GM18520 (cell line): Measurements from ENCODE around the gene ATOH1.

Experiments
- ATAC-seq: cut with Tn5 transposase; IDR thresholded peaks from one replicate; pipeline ENCODE4 v1.9.1; 2021; ENCODE audit not compliant: unreplicated experiment

ATOH1 gene, protein sequence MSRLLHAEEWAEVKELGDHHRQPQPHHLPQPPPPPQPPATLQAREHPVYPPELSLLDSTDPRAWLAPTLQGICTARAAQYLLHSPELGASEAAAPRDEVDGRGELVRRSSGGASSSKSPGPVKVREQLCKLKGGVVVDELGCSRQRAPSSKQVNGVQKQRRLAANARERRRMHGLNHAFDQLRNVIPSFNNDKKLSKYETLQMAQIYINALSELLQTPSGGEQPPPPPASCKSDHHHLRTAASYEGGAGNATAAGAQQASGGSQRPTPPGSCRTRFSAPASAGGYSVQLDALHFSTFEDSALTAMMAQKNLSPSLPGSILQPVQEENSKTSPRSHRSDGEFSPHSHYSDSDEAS

DNA sequence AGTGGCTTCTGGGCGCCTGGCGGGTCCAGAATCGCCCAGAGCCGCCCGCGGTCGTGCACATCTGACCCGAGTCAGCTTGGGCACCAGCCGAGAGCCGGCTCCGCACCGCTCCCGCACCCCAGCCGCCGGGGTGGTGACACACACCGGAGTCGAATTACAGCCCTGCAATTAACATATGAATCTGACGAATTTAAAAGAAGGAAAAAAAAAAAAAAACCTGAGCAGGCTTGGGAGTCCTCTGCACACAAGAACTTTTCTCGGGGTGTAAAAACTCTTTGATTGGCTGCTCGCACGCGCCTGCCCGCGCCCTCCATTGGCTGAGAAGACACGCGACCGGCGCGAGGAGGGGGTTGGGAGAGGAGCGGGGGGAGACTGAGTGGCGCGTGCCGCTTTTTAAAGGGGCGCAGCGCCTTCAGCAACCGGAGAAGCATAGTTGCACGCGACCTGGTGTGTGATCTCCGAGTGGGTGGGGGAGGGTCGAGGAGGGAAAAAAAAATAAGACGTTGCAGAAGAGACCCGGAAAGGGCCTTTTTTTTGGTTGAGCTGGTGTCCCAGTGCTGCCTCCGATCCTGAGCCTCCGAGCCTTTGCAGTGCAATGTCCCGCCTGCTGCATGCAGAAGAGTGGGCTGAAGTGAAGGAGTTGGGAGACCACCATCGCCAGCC is at the start of gene ATOH1:
ATOH1 (plus strand) TSS at position 422 of the 663 bp plus-strand sequence; CDS start at position 596, 174 bp downstream.
- no peak for ATAC-seq

- no peak for ATAC-seq
Measured at GRCh38 chr4:93779228-93779627, 49.3 kb upstream of the ATOH1 start.

DNA sequence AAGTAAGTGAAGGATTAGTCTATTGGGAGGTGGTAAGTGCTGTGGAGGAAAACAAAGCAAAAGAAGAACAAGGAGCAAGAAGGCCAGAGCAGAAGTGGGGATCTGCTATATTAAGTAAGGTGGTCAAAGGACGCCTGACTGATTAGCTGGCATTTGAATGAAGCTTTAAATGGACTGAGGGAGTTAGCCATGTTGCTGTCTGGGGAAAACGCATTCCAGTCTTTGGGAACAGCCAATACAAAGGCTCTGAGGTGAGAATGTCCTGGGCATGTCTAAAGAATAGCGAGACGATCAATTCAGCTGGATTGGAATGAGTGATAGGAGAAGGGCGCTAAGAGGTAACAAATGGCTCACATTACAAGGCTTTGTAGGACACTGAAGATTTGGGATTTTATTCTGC is 48.5 kb upstream of the ATOH1 start:
- ATAC-seq = no peak

DNA sequence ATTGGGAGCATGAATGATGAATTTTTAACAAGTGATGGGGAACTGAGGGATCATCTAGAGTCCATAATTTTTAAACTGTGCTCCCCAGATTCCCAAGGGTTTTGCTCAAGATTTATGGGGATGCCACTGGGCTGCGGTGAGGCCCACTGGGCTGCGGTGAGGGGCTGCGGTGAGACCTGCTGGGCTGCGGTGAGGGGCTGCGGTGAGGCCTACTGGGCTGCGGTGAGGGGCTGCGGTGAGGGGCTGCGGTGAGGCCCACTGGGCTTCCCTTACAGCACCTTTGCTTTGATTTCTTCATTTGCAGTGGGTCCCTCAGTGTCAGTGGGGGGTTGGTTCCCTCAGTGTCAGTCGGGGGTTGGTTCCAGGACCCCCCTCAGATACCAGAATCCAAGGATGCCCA is 47.4 kb upstream of the ATOH1 start:
- ATAC-seq = no peak

GRCh38 chr4:93786149-93786548 is 42.4 kb upstream of the ATOH1 start:
- ATAC-seq = no peak

GRCh38 chr4:93788712-93789111 is 39.8 kb upstream of the ATOH1 start:
- ATAC-seq = no peak

- peak; percentile 51 for ATAC-seq
Measured at GRCh38 chr4:93791570-93792195, 36.9 kb upstream of the ATOH1 start.

- ATAC-seq = no peak
Measured at GRCh38 chr4:93802045-93802444, 26.5 kb upstream of the ATOH1 start.

GRCh38 chr4:93809773-93810172 is 18.8 kb upstream of the ATOH1 start:
- ATAC-seq = no peak

DNA sequence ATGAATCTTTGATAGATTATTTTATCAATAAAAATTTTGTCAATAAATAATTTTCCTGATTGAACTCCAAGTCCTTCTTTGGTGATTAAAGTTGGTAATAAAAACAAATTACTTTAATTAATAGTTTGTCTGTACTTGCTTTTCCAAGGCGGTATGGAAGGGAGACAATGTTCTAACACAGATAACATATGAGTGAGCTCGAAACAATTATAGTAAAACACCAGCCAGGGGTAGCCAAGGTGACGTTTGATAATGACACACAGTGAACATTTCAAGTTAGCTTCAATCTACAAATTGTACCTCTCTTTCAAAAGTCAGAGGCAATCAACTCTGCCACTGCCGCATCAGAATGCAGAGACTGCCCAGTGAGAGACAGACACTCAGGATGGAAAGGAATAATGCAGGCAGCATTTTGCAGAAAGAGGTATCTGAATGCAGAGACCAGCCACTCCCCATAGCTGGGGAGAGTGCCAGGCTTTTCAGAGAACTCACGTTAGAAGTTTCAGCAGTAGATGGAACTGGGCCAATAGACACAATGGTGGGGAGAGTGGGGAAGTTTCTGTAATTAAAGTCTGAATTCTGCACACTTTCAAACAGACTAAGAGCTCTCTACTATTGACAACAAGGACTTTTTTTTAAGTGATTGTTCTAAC is 18.1 kb upstream of the ATOH1 start:
- ATAC-seq = no peak

GRCh38 chr4:93813092-93813491 is 15.5 kb upstream of the ATOH1 start:
- ATAC-seq = no peak

- no peak for ATAC-seq
Measured at GRCh38 chr4:93814141-93814540, 14.4 kb upstream of the ATOH1 start.

DNA sequence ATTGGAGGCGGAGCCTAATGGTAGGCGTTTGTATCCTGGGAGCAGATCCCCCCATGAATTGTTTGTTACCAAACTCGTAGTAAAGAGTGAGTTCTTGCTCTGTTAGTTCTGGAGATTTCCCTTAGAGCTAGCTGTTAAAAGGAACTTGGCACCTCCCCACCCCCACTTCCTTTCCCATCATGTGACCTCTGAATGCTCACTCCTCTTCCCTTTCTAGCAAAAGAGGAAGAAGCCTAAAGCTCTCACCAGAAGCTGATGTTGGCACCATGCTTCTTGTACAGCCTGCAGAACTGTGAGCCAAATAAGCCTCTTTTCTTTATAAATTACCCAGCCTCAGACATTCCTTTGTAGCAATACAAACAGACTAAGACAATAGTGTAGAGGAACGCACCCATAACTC is 13.8 kb upstream of the ATOH1 start:
- no peak for ATAC-seq

GRCh38 chr4:93825551-93826216 is 2.9 kb upstream of the ATOH1 start:
- ATAC-seq = no peak

GRCh38 chr4:93827272-93827947 is 1.1 kb upstream of the ATOH1 start:
- ATAC-seq = no peak

DNA sequence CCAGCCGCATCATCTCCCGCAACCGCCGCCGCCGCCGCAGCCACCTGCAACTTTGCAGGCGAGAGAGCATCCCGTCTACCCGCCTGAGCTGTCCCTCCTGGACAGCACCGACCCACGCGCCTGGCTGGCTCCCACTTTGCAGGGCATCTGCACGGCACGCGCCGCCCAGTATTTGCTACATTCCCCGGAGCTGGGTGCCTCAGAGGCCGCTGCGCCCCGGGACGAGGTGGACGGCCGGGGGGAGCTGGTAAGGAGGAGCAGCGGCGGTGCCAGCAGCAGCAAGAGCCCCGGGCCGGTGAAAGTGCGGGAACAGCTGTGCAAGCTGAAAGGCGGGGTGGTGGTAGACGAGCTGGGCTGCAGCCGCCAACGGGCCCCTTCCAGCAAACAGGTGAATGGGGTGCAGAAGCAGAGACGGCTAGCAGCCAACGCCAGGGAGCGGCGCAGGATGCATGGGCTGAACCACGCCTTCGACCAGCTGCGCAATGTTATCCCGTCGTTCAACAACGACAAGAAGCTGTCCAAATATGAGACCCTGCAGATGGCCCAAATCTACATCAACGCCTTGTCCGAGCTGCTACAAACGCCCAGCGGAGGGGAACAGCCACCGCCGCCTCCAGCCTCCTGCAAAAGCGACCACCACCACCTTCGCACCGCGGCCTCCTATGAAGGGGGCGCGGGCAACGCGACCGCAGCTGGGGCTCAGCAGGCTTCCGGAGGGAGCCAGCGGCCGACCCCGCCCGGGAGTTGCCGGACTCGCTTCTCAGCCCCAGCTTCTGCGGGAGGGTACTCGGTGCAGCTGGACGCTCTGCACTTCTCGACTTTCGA is 654 bp downstream of the ATOH1 start:
- ATAC-seq = no peak

GRCh38 chr4:93829820-93830687 is 1.5 kb downstream of the ATOH1 start:
- no peak for ATAC-seq

- ATAC-seq = no peak
Measured at GRCh38 chr4:93831716-93832496, 3.4 kb downstream of the ATOH1 start.
